ENCODE data around the gene FXYD1.

FXYD1 gene

GRCh38 chr19:35153701-35154524 lies 15.3 kb downstream of the FXYD1 start:
- TF ChIP-seq CTCF (IDR thresholded peaks at IDR 0.05; ENCODE audit: insufficient read depth, missing control alignments), result no peak
- DNase-seq (ENCODE audit: insufficient read length, low spot score) (no peak), FAIRE-seq (no peak)

- DNase-seq (ENCODE audit: insufficient read length, low spot score), result no peak
- no peak for FAIRE-seq
- no peak for TF ChIP-seq CTCF (IDR thresholded peaks at IDR 0.05; ENCODE audit: insufficient read depth, missing control alignments)
These were observed 16.1 kb downstream of the FXYD1 start, which contains the start of gene FXYD5 for GRCh38 chr19:35154525-35155406. Gene FXYD5 (plus strand): TSS chr19:35154735. CDS start chr19:35155551, 816 bp downstream.

- DNase-seq (ENCODE audit: insufficient read length, low spot score) (no peak), FAIRE-seq (no peak)
- no peak for TF ChIP-seq CTCF (IDR thresholded peaks at IDR 0.05; ENCODE audit: insufficient read depth, missing control alignments)
These were observed 16.8 kb downstream of the FXYD1 start for GRCh38 chr19:35155441-35155840.

GRCh38 chr19:35155981-35156672 lies 17.5 kb downstream of the FXYD1 start:
- DNase-seq (ENCODE audit: insufficient read length, low spot score) (no peak), FAIRE-seq (no peak)
- no peak for TF ChIP-seq CTCF (IDR thresholded peaks at IDR 0.05; ENCODE audit: insufficient read depth, missing control alignments)

- FAIRE-seq (no peak), DNase-seq (ENCODE audit: insufficient read length, low spot score) (no peak)
- no peak for TF ChIP-seq CTCF (IDR thresholded peaks at IDR 0.05; ENCODE audit: insufficient read depth, missing control alignments)
These were observed 18.0 kb downstream of the FXYD1 start for GRCh38 chr19:35156673-35157014.

- DNase-seq (ENCODE audit: insufficient read length, low spot score) (no peak), FAIRE-seq (no peak)
- TF ChIP-seq CTCF (IDR thresholded peaks at IDR 0.05; ENCODE audit: insufficient read depth, missing control alignments), result no peak
These were observed 18.8 kb downstream of the FXYD1 start for GRCh38 chr19:35157431-35157830.

Data from D721Med (cell line).